ENCODE data around the gene KIF22. TPM values are rescaled to one million over a fixed set of nuclear protein-coding genes. Genes with fewer than 3 reads are reported as not detected.

The KIF22 gene
- total RNA-seq, 4 donors from 2014 or later = 31.9 to 157 (median 72.8) TPM

DNA sequence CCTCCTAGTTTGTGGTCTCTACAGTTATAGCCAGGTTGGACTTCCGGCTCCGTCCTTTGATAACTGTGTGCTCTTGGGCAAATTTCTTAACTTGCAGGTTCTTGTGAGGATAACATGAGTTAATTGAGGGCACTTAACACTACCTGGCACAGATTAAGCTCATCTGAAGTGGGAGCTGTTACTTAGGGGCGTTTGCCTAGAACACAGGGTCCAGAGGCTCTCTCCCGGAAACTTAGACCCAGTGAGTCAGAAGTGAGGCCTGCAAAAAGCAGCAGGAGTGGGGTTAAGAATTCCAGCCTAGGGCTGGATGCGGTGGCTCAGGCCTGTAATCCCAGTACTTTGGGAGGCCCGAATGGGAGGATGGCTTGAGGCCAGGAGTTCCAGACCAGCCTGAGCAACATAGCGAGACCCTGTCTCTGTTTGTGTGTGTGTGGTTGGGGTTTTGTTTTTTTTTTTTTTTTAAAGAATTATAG is 31.1 kb downstream of the KIF22 start:
- DNase-seq = peak in 2 of 3 donors; percentile 65 to 76
- TF ChIP-seq POLR2A (IDR thresholded peaks at IDR 0.05) (peak in 1 of 2 donors; percentile 53), CTCF (IDR thresholded peaks at IDR 0.05) (no peak)
- Histone ChIP-seq H3K9me3 (no peaks in the 10 kb centered on the region), H3K36me3 (peaks cover 0 to 5% (median 0%) of the 10 kb centered on the region in 3 donors), H3K27ac (peak overlapping the region; percentile 89 to 95 (median 91)), H3K4me1 (peaks cover 5 to 88% (median 42%) of the 10 kb centered on the region in 4 donors), H3K4me3 (peak overlapping the region; percentile 51 to 80 (median 72)), H3K27me3 (no peaks in the 10 kb centered on the region)

DNA sequence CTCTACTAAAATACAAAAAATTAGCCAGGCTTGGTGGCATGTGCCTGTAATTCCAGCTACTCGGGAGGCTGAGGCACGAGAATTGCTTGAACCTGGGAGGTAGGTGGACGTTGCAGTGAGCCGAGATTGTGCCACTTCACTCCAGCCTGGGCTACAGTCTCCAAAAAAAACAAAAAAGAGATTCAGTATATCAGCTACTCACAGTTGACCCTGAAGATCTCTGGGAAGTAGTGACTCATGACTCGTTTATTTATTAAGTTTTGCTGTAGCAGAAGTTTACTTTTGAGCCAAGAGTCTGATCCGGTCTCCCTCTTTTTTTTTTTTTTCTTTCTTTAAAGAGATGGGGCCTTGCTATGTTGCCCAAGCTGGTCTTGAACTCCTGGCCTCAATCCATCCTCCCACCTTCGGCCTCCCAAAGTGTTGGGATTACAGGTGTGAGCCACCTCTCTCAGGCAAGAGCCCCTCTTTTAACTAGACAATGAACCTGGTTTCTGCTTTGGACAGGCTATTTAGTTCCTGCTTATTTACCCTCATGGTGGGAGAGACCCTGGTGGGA is 34.1 kb downstream of the KIF22 start:
- TF ChIP-seq POLR2A (IDR thresholded peaks at IDR 0.05) = no peak
- TF ChIP-seq CTCF (IDR thresholded peaks at IDR 0.05) = no peak
- H3K27me3 ChIP-seq = no peaks in the 10 kb centered on the region
- H3K4me1 ChIP-seq = peaks cover 8 to 78% (median 41%) of the 10 kb centered on the region in 4 donors
- H3K9me3 ChIP-seq = no peaks in the 10 kb centered on the region
- DNase-seq = no peak
- peak overlapping the region; percentile 68 to 95 (median 91) for H3K27ac ChIP-seq
- no peaks in the 10 kb centered on the region for H3K36me3 ChIP-seq
- H3K4me3 ChIP-seq = peak overlapping the region in 3 of 4 donors; percentile 2 to 80 (median 41)

DNA sequence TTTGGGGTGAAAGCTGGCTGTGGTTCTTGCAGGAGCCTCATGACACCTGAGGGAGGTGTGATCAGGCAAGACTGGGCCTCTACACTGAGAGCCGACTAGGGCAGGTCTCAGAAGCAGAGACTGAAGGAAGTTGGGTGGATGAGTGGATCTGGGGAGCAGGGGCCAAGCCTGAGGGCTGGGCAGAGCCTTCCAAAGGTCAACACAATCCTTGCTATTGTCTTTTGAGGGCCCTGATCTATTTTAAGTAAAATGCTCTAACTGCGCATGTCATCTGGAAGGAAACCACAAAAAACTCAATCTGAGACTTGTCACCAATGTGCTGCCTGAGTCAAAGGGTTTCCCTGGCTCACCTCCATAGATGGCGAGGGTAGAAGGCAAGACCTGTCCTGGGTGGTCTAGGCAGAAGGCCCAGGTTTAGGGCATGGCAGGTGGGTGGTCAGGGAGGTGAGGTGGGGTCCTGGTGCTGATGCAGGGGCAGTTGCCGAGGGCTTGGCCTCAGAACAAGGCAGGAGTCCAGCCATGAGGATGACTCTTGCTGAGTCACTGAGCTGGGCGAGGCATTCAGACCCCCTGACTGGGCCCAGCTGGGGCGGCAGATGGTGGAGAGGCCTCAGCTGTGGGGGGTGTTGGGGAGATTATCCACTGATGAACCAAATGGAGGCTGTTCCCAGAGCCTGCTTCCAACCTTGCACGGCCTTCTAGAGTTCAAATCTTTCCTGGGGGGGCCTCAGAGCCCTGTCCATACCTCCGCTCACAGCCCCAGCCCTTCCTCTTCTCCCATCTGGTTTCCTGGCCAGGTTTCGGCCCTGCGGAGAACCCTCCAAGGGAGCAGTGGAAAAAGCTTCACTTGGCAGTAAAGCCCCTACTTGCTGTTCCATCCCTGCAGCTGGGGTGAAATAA is 34.8 kb downstream of the KIF22 start:
- Histone ChIP-seq H3K4me1 (peaks cover 8 to 79% (median 39%) of the 10 kb centered on the region in 4 donors), H3K4me3 (peak overlapping the region in 3 of 4 donors; percentile 1 to 41 (median 2)), H3K27me3 (no peaks in the 10 kb centered on the region), H3K9me3 (no peaks in the 10 kb centered on the region), H3K36me3 (peaks cover 0 to 4% (median 0%) of the 10 kb centered on the region in 3 donors), H3K27ac (peak overlapping the region; percentile 68 to 95 (median 91))
- DNase-seq = peak in 1 of 3 donors; percentile 74
- peak; percentile 49 to 66 for TF ChIP-seq POLR2A (IDR thresholded peaks at IDR 0.05)
- no peak for TF ChIP-seq CTCF (IDR thresholded peaks at IDR 0.05)

GRCh38 chr16:29826342-29826695 is 35.8 kb downstream of the KIF22 start:
- Histone ChIP-seq H3K9me3 (no peaks in the 10 kb centered on the region), H3K36me3 (peaks cover 0 to 13% (median 0%) of the 10 kb centered on the region in 3 donors), H3K27me3 (no peaks in the 10 kb centered on the region), H3K4me3 (peak overlapping the region in 1 of 4 donors; percentile 1), H3K27ac (peak overlapping the region; percentile 68 to 95 (median 91)), H3K4me1 (peaks cover 8 to 79% (median 37%) of the 10 kb centered on the region in 4 donors)
- TF ChIP-seq POLR2A (IDR thresholded peaks at IDR 0.05) = peak in 1 of 2 donors; percentile 12
- no peak for TF ChIP-seq CTCF (IDR thresholded peaks at IDR 0.05)
- no peak for DNase-seq

DNA sequence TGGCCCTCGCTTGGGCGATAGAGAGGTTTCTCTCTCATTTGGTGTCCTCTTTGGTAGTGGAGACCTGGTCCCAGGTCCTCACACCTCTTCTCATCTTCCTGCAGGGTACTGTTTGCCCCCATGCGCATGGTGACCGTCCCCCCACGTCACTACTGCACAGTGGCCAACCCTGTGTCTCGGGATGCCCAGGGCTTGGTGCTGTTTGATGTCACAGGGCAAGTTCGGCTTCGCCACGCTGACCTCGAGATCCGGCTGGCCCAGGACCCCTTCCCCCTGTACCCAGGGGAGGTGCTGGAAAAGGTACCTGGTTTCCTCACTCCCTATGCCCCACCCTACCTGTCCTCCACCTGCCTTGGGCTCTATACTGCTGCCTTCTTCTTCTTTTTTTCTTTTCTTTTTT is 40.2 kb downstream of the KIF22 start:
- TF ChIP-seq CTCF (IDR thresholded peaks at IDR 0.05) (no peak), POLR2A (IDR thresholded peaks at IDR 0.05) (no peak)
- DNase-seq = no peak
- Histone ChIP-seq H3K27ac (peak overlapping the region in 2 of 4 donors; percentile 63 to 86), H3K9me3 (no peaks in the 10 kb centered on the region), H3K4me1 (peaks cover 0 to 39% (median 13%) of the 10 kb centered on the region in 4 donors), H3K4me3 (no peak overlapping the region), H3K27me3 (no peaks in the 10 kb centered on the region), H3K36me3 (peaks cover 0 to 55% (median 0%) of the 10 kb centered on the region in 3 donors)

Measured in Peyer's patch (tissue), 4 donors.